GM18502 (cell line): ENCODE data around the gene IGFBP6.
"Not testable (repeated sequence)": the region's sequence is repeated elsewhere in the genome, so short reads cannot be mapped to it uniquely, and the experiment has no call there.

Source experiments
- ATAC-seq: cut with Tn5 transposase; IDR thresholded peaks from one replicate; pipeline ENCODE4 v1.9.1; 2021; ENCODE audit warnings: mild to moderate bottlenecking; ENCODE audit not compliant: unreplicated experiment, poor library complexity

IGFBP6 gene

GRCh38 chr12:53094796-53095595 is 2.5 kb upstream of the IGFBP6 start:
- not testable (repeated sequence) for ATAC-seq

- not testable (repeated sequence) for ATAC-seq
Observed at GRCh38 chr12:53095596-53095895, 1.9 kb upstream of the IGFBP6 start.

DNA sequence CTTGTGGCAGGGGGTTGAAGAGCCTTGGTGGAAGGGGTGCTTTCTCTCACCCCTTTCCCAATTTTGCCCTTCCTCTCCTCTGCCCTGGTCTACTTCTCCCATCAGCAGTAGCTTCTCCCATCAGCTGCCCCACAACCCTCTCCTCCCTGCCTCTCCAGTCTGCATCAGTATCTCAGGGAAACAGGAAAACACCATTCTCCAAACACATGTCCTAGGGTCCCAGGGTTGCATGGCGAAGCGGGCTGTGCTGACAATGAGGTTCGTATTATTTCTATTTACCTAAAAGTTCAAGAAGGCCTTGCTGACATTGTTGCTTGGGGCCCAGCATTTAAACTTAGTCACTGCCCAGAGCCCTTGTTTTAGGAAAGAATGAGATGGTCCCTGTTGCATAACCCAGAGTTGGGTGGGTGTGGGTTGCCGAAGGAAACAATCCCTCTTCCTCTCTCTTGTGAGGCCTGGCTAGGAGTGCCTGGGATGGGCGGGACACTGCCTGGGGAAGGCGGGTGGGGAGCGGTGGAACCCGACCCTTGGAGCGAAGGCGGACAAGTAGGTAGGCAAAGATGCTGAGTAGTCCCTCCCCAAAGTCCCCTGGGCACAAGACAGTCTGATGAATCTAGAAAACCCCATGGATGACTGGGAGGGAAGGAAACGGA is 1.3 kb upstream of the IGFBP6 start:
- no peak for ATAC-seq

GRCh38 chr12:53096759-53097158 is 708 bp upstream of the IGFBP6 start:
- ATAC-seq: no peak

DNA sequence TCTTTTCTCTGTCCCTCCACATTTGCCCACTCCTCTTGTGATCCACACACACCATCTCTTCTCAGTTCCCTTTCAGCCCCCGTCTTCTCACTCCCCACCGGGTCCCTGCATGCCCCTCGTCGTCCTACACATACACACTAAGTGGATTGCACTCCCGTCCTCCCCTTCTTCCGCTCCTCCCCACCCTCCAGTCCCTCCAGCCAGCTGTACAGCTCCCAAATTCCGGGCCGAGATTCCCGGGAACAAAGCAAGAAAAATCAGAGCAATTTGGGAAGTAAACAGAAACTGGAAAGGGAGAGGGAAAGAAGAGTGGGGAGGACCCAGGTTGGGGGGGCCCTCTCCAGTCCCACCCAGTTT is 282 bp upstream of the IGFBP6 start:
- ATAC-seq: no peak

DNA sequence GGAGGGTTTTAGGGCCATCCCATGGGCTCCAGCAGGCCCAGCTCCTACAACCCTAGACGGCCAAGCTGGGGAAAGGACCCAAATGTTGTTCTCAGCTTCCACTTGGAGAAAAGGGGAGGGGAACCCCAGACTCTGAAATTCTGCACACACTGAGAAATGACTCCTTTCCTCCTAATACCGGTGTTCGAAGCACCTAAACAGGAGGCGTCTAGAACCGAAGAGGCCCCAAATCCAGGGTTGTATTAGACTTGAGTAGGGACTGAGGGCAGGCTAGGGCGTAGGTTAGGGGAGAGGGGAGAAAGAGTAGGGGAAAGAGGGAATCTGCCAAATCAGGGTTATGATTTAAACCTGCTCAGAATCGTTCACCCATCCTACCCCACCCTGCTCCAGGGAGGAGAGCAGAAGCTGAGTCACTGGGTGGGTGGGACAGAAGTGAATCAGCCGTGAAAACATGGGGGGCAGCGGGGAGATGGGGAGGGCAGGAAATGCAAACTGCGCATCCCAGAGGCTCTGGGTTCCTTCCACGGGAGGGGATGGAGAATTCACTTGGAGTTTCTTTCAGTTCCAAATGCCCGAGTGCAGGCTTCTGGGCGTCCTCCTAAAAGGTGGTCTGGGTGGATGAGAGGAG is 1.0 kb downstream of the IGFBP6 start:
- no peak for ATAC-seq

GRCh38 chr12:53099071-53099882 is 1.8 kb downstream of the IGFBP6 start:
- no peak for ATAC-seq

- ATAC-seq: no peak
Observed at GRCh38 chr12:53100466-53101151, 3.1 kb downstream of the IGFBP6 start.

DNA sequence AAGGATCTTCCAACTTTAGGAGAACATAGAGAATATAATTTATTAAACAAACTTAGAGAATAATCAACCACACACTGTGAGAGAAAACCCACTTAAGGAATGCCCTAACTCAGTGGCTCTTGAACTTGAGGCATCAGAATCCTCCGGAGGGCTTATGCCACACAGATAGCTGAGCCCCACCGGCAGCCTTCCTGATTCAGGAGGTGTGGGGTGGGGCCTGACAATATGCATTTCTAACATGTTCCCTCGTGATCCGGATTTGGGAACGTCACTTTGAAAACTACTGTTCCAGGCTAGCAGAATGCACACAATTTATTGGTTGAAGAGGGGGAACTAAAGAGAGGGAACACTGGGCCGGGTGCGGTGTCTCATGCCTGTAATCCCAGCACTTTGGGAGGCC is 3.8 kb downstream of the IGFBP6 start:
- no peak for ATAC-seq

DNA sequence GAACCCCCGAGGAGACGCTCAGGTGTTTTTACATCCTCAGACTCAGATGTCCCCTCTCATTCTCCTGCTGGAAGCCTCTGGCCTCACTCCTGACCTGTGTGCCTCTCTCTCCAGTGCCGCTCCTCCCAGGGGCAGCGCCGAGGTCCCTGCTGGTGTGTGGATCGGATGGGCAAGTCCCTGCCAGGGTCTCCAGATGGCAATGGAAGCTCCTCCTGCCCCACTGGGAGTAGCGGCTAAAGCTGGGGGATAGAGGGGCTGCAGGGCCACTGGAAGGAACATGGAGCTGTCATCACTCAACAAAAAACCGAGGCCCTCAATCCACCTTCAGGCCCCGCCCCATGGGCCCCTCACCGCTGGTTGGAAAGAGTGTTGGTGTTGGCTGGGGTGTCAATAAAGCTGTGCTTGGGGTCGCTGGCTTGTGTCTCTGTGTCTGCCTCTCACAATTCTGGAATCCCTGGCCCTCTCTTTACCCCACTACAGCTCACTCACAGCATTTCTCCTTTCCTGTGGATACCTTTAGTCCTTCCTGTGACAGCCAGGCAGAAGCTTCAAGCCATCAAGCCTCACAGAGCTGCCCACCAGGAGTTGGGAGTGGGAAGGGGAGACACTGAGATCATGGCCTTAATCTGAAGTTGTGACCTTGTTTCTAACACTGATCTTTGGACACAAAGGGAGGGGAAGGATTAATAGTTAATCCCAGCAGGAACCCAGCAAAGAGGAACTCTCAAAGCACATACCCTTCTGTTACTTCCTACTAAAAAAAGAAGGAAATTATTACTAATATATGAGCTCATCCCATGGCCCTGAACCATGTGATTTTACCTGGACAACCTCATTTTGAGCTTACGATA is 4.7 kb downstream of the IGFBP6 start:
- ATAC-seq: no peak

GRCh38 chr12:53102883-53103807 is 5.7 kb downstream of the IGFBP6 start, which contains the start of gene SOAT2:
SOAT2 (plus strand) TSS chr12:53103486; CDS start chr12:53103578, 92 bp downstream.
- ATAC-seq: peak; percentile 68

DNA sequence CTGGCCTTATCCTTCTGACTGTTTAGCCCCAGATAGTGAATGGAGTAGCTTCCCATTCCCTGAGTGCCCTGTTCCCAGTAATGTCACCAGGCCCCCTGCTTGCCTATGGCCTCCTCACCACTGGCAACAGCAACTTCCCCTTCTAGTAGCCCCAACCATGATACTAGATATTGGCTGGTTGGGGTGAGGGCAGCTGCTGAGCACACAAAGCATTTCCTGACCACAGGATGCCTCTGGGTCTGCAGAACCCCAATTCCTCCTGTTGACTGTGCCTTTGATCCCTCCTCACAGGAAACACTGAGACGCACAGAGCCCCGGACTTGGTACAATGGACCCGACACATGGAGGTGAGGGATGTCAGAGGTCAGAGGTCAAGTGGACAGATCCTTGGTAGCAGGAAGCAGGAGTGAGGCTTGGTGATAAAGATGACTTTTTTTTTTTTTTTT is 6.4 kb downstream of the IGFBP6 start:
- ATAC-seq: no peak

DNA sequence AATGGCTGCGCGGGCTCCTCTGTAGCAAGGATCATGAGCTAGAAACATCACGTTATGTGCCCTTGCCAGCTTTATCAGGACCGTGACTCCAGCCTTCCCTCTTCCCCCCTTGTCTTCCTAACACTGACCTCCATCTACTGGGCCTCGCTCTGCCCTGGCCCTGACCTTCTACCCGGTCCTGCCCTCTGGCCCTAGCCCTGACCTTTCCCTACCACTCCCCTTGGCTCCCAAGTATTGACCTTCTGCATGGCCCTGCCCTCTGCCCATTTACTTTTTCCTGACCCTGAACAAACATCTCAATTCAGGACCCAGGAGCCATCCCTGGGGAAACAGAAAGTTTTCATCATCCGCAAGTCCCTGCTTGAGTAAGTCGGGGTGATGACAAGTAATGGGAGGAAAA is 7.8 kb downstream of the IGFBP6 start:
- ATAC-seq: no peak

DNA sequence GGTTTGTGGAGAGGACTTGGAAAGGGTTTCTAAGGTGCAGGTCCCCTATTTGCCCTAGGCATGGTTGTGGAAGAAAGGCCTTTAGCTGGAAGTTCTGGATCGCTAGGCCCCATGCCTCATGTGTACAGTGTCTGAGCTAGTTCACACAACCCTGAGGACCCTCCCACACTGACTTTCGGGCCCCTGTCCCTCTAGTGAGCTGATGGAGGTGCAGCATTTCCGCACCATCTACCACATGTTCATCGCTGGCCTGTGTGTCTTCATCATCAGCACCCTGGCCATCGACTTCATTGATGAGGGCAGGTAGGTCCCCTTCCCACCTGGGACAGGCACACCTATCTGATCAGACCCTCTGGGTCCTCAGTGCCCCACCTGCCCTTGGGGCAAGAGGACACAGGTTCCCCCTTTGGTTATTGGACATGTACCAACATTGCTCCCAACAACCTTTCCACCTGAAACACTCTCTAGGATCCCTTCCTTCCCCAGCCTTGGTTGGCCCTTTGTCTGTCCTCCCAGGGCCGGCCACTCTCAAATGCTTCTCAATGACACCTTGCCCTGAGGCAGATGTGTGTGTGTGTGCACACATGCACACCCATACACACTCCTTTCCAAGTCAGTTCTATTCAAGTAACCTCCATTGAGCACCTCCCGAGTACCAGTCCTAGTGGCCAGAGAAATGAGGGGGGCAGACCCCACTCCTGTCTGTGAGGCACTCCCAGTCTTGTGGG is 8.4 kb downstream of the IGFBP6 start:
- ATAC-seq: no peak

- ATAC-seq: no peak
Observed at GRCh38 chr12:53107122-53107521, 9.7 kb downstream of the IGFBP6 start.

DNA sequence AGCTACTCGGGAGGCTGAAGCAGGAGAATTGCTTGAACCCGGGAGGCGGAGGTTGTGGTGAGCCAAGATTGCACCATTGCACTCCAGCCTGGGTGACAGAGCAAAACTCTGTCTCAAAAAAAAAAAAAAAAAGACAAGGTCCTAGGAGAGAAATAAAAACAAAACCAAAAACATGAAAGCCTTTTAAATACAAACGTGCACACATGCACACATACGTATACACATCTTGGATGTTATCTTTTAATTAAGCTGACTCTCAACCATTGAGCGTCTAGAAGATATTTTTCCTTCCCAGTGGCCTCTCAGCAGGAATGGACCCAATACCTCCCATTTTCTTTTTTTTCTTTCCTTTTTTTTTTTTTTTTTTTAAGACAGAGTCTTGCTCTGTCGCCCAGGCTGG is 15.0 kb downstream of the IGFBP6 start:
- ATAC-seq: not testable (repeated sequence)

- ATAC-seq: no peak
Observed at GRCh38 chr12:53113136-53113705, 15.8 kb downstream of the IGFBP6 start.
